Tibial nerve (tissue), 4 donors: Measurements from ENCODE around the gene GMDS. TPM values are rescaled to one million over a fixed set of nuclear protein-coding genes. Genes with fewer than 3 reads are reported as not detected.
"Not testable (repeated sequence)": the region's sequence is repeated elsewhere in the genome, so short reads cannot be mapped to it uniquely, and the experiment has no call there.

Experiments used
- DNase-seq, 2 donors: peaks; one replicate each; pipeline ENCODE4 v3.0.0-alpha.2; 2019; ENCODE audit warnings: low spot score in 2 of 2
- H3K27ac ChIP-seq, 4 donors: fragments of 200-600 bp; sonication (generic) in 3 of 4; one replicate each; pipeline ENCODE4 v1.5.1; 2017 to 2019; ENCODE audit warnings: mild to moderate bottlenecking in 1 of 4
- H3K27me3 ChIP-seq, 2 donors: fragments of 200-600 bp; sonication (generic) in 1 of 2; one replicate each; pipeline versions ENCODE4 v1.5.1 to v1.6.0; 2017 to 2019
- H3K36me3 ChIP-seq, 3 donors: fragments of 200-600 bp; sonication (generic); one replicate each; pipeline ENCODE4 v1.5.1; 2018 to 2019
- H3K4me1 ChIP-seq, 4 donors: fragments of 200-600 bp; sonication (generic) in 3 of 4; one replicate each; pipeline ENCODE4 v1.5.1; 2017 to 2019
- H3K4me3 ChIP-seq, 4 donors: fragments of 200-600 bp; sonication (generic) in 3 of 4; one replicate each; pipeline ENCODE4 v1.5.1; 2017 to 2019; ENCODE audit warnings: mild to moderate bottlenecking in 1 of 4, moderate library complexity in 1 of 4
- H3K9me3 ChIP-seq, 4 donors: fragments of 200-600 bp; sonication (generic) in 3 of 4; one replicate each; pipeline ENCODE4 v1.5.1; 2017 to 2019
- CTCF ChIP-seq, 5 experiments: fragments of 200-600 bp in 3 of 5; fragments of 450-650 bp in 2 of 5; sonication (generic) in 3 of 5; IDR thresholded peaks; one replicate each; pipeline ENCODE4 v1.5.1; 2016 to 2019; ENCODE audit warnings: antibody characterized with exemption in 5 of 5, mild to moderate bottlenecking in 3 of 5, moderate library complexity in 2 of 5
- EP300 ChIP-seq, 2 donors: sonication (generic); formaldehyde crosslinking; IDR thresholded peaks; one replicate each; pipeline ENCODE4 v1.6.1; 2017; ENCODE audit warnings: antibody characterized with exemption in 2 of 2, mild to moderate bottlenecking in 1 of 2
- POLR2A ChIP-seq, 2 donors: fragments of 450-650 bp; IDR thresholded peaks; one replicate each; pipeline ENCODE4 v1.6.1; 2017; ENCODE audit warnings: antibody characterized with exemption in 2 of 2, mild to moderate bottlenecking in 2 of 2, moderate library complexity in 2 of 2
- WGBS, 2 donors: methylation state at CpG; one replicate each; pipeline ENCODE4 v1.1.5; 2018; 5-methylcytosine and 5-hydroxymethylcytosine counted together
- total RNA-seq, 4 donors: library from RNA; depleted of rRNA; stranded (reverse); fragments of >200 nt; gene quantifications; one replicate each; pipeline ENCODE4 v1.1.0, GENCODE V29; 2016

The GMDS gene
- total RNA-seq, 4 donors from 2014 or later = 14.9 to 46.5 (median 32.8) TPM

- Histone ChIP-seq H3K4me1 (peaks cover 0 to 13% (median 0%) of the 10 kb centered on the region in 4 donors), H3K36me3 (no peaks in the 10 kb centered on the region), H3K9me3 (peaks cover 0 to 4% (median 0%) of the 10 kb centered on the region in 4 donors), H3K27me3 (no peaks in the 10 kb centered on the region), H3K27ac (peak overlapping the region in 1 of 4 donors; percentile 2), H3K4me3 (no peak overlapping the region)
- DNase-seq = no peak
- 54 to 56% methylated on average over 8 of the region's 8 CpGs for WGBS, 2 donors
- no peak for TF ChIP-seq POLR2A (IDR thresholded peaks at IDR 0.05)
- TF ChIP-seq CTCF (IDR thresholded peaks at IDR 0.05) = no peak
- TF ChIP-seq EP300 (IDR thresholded peaks at IDR 0.05) = no peak
Observed at GRCh38 chr6:1850121-1850839, 395.1 kb downstream of the GMDS start.

GRCh38 chr6:1849691-1850090 lies 395.7 kb downstream of the GMDS start:
- H3K27ac ChIP-seq = no peak overlapping the region
- no peak for TF ChIP-seq POLR2A (IDR thresholded peaks at IDR 0.05)
- TF ChIP-seq CTCF (IDR thresholded peaks at IDR 0.05) = no peak
- no peak for TF ChIP-seq EP300 (IDR thresholded peaks at IDR 0.05)
- no peaks in the 10 kb centered on the region for H3K36me3 ChIP-seq
- peaks cover 0 to 13% (median 0%) of the 10 kb centered on the region in 4 donors for H3K4me1 ChIP-seq
- H3K4me3 ChIP-seq = no peak overlapping the region
- peaks cover 0 to 4% (median 0%) of the 10 kb centered on the region in 4 donors for H3K9me3 ChIP-seq
- no peaks in the 10 kb centered on the region for H3K27me3 ChIP-seq
- no peak for DNase-seq
- WGBS, 2 donors = 30 to 31% methylated on average over 5 of the region's 5 CpGs

- Histone ChIP-seq H3K9me3 (peaks cover 0 to 4% (median 0%) of the 10 kb centered on the region in 4 donors), H3K4me1 (peaks cover 0 to 13% (median 0%) of the 10 kb centered on the region in 4 donors), H3K36me3 (no peaks in the 10 kb centered on the region), H3K4me3 (no peak overlapping the region), H3K27ac (no peak overlapping the region), H3K27me3 (no peaks in the 10 kb centered on the region)
- DNase-seq = no peak
- WGBS, 2 donors = 55 to 78% methylated on average over 1 of the region's 1 CpG
- no peak for TF ChIP-seq EP300 (IDR thresholded peaks at IDR 0.05)
- no peak for TF ChIP-seq CTCF (IDR thresholded peaks at IDR 0.05)
- TF ChIP-seq POLR2A (IDR thresholded peaks at IDR 0.05) = no peak
Observed at GRCh38 chr6:1848752-1849151, 396.7 kb downstream of the GMDS start.

GRCh38 chr6:1846611-1847010 lies 398.8 kb downstream of the GMDS start:
- Histone ChIP-seq H3K9me3 (peaks cover 0 to 4% (median 0%) of the 10 kb centered on the region in 4 donors), H3K27ac (no peak overlapping the region), H3K27me3 (no peaks in the 10 kb centered on the region), H3K36me3 (no peaks in the 10 kb centered on the region), H3K4me1 (peaks cover 0 to 15% (median 0%) of the 10 kb centered on the region in 4 donors), H3K4me3 (no peak overlapping the region)
- WGBS, 2 donors = 99% methylated on average over 3 of the region's 3 CpGs
- no peak for DNase-seq
- TF ChIP-seq POLR2A (IDR thresholded peaks at IDR 0.05) (no peak), EP300 (IDR thresholded peaks at IDR 0.05) (no peak), CTCF (IDR thresholded peaks at IDR 0.05) (no peak)

GRCh38 chr6:1845543-1845942 lies 399.9 kb downstream of the GMDS start:
- H3K4me1 ChIP-seq = peaks cover 0 to 23% (median 0%) of the 10 kb centered on the region in 4 donors
- not testable (repeated sequence) for H3K36me3 ChIP-seq, H3K27ac ChIP-seq, H3K4me3 ChIP-seq, H3K27me3 ChIP-seq, H3K9me3 ChIP-seq, DNase-seq
- 93 to 96% methylated on average over 5 of the region's 5 CpGs for WGBS, 2 donors
